Adrenal gland (tissue), 12 donors: ENCODE measurements around the gene CFAP58. TPM values are rescaled to one million over a fixed set of nuclear protein-coding genes. Genes with fewer than 3 reads are reported as not detected.
A peak's percentile ranks its signal among the peaks of the same experiment; 100 is the strongest.

Source experiments
- DNase-seq, 7 donors: peaks; one replicate each; pipeline ENCODE4 v3.0.0-alpha.2; 2019 to 2020
- H3K27ac ChIP-seq, 5 donors: fragments of 200-600 bp; sonication (generic) in 4 of 5; 1 replicate in 3 of 5; 2 replicates in 2 of 5; pipeline versions ENCODE4 v1.5.1 to v1.8.0; 2016 to 2020; ENCODE audit warnings: mild to moderate bottlenecking in 1 of 5
- H3K27me3 ChIP-seq: fragments of 200-600 bp; 2 replicates; pipeline ENCODE4 v1.8.0; 2021
- H3K36me3 ChIP-seq, 2 donors: fragments of 200-600 bp; replicated peaks in 1 of 2; 1 replicate in 1 of 2; 2 replicates in 1 of 2; pipeline versions ENCODE4 v1.5.1 to v1.8.0; 2018 to 2022
- H3K4me1 ChIP-seq, 2 donors: fragments of 200-600 bp; replicated peaks in 1 of 2; 1 replicate in 1 of 2; 2 replicates in 1 of 2; pipeline versions ENCODE4 v1.5.1 to v1.8.0; 2018 to 2021
- H3K4me3 ChIP-seq, 4 donors: fragments of 200-600 bp; sonication (generic) in 3 of 4; one replicate each; pipeline ENCODE4 v1.5.1; 2016 to 2018
- H3K9me3 ChIP-seq, 3 donors: fragments of 200-600 bp; sonication (generic) in 1 of 3; replicated peaks in 1 of 3; 1 replicate in 2 of 3; 2 replicates in 1 of 3; pipeline versions ENCODE4 v1.5.1 to v1.8.0; 2016 to 2021
- POLR2A ChIP-seq, 2 donors: fragments of 450-650 bp; IDR thresholded peaks; one replicate each; pipeline ENCODE4 v1.6.1; 2017; ENCODE audit warnings: antibody characterized with exemption in 2 of 2, mild to moderate bottlenecking in 2 of 2, moderate library complexity in 1 of 2
- WGBS, 4 donors: extraction: QIAGEN DNeasy Blood & Tissue Kit in 2 of 4; methylation state at CpG; one replicate each; pipeline versions ENCODE4 v1.1.5 to v1.1.7; 2013 to 2017; 5-methylcytosine and 5-hydroxymethylcytosine counted together
- intact Hi-C, 2 donors: fragments of 100-400 bp; cut with DNase I; formaldehyde crosslinking; loops; one replicate each; pipeline versions ENCODE4 v1.14.1 to v1.15.0; 2022 to 2023
- polyA plus RNA-seq, 3 donors: library from polyadenylated mRNA; stranded (reverse); fragments of 200-250 nt in 2 of 3; fragments of 350-450 nt in 1 of 3; fragmentation: Illumina TruSeq in 1 of 3; extraction: RNeasy Lipid Tissue Mini Kit (QIAGEN cat#74804) in 1 of 3; gene quantifications; one replicate each; pipeline ENCODE4 v1.2.3, GENCODE V29; 2013 to 2014
- total RNA-seq, 9 donors: library from RNA; depleted of rRNA in 4 of 9; stranded (reverse); fragments of >200 nt in 4 of 9; fragments of 120-200 nt in 1 of 9; fragmentation: NEBNext Ultra II Directional in 1 of 9; extraction: Animal tissue kit (Norgen Biotek cat#: 25700) in 1 of 9; gene quantifications; one replicate each; pipeline versions ENCODE4 v1.1.0 to v1.2.4, GENCODE V29; 2013 to 2023
- TF ChIP-seq, protein P1 (sequence below), 6 experiments: fragments of 450-650 bp in 4 of 6; fragments of 200-600 bp in 2 of 6; sonication (generic) in 1 of 6; IDR thresholded peaks; 1 replicate in 5 of 6; 2 replicates in 1 of 6; pipeline versions ENCODE4 v1.5.1 to v1.8.0; 2016 to 2021; ENCODE audit warnings: antibody characterized with exemption in 6 of 6, mild to moderate bottlenecking in 2 of 6, moderate library complexity in 1 of 6
- donor health status: healthy with polysubstance abuse.
- donor health status: Bipolar disorder and iron deficiency.
- donor health status: DM: yes; HTN: yes; CAD: no.
- donor health status: DM: no; HTN: no; CAD: no.
- donor health status: DM: no; HTN: no; CAD: no.
- donor health status: DM: yes; HTN: yes; CAD: no.

Gene CFAP58
- total and polyA plus RNA-seq, 12 donors, result 0.11 to 2.9 (median 0.85) TPM

- Histone ChIP-seq H3K27me3 (no peaks in the 10 kb centered on the region), H3K4me1 (peaks cover 13 to 26% of the 10 kb centered on the region in 2 donors), H3K36me3 (peaks cover 0 to 39% of the 10 kb centered on the region in 2 donors), H3K27ac (peak overlapping the region in 2 of 5 donors; percentile 19 to 30), H3K9me3 (no peaks in the 10 kb centered on the region), H3K4me3 (no peak overlapping the region)
- intact Hi-C loops, result no loop called here
- TF ChIP-seq POLR2A (IDR thresholded peaks at IDR 0.05), result no peak
- TF ChIP-seq, protein P1, sequence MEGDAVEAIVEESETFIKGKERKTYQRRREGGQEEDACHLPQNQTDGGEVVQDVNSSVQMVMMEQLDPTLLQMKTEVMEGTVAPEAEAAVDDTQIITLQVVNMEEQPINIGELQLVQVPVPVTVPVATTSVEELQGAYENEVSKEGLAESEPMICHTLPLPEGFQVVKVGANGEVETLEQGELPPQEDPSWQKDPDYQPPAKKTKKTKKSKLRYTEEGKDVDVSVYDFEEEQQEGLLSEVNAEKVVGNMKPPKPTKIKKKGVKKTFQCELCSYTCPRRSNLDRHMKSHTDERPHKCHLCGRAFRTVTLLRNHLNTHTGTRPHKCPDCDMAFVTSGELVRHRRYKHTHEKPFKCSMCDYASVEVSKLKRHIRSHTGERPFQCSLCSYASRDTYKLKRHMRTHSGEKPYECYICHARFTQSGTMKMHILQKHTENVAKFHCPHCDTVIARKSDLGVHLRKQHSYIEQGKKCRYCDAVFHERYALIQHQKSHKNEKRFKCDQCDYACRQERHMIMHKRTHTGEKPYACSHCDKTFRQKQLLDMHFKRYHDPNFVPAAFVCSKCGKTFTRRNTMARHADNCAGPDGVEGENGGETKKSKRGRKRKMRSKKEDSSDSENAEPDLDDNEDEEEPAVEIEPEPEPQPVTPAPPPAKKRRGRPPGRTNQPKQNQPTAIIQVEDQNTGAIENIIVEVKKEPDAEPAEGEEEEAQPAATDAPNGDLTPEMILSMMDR (IDR thresholded peaks at IDR 0.05), result no peak
- no peak for DNase-seq
- WGBS, 4 donors, result 87 to 91% (median 90%) methylated on average over 9 of the region's 9 CpGs
These were observed 37.1 kb upstream of the CFAP58 start for GRCh38 chr10:104316321-104317099.

DNA sequence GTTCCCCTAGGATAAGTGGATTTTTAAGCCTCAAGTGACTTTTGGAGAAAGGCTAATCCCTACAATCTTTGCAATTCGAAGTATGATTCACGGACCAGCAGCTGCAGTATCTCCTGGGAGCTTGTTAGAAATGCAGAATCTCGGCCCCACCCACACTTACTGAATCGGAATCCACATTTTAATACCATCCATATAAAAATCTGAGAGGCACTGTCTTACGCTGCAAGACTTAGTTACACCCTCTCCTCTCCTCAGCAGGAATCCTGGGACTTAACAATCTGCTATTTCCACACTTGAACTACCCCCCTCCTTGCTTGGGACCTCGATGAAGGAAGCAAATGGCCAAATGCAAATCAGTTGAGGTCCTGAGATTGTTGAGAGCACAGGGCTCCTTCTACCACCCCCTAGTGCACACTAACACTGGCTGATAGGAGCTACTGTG is 36.3 kb upstream of the CFAP58 start:
- TF ChIP-seq, protein P1 (IDR thresholded peaks at IDR 0.05), result no peak
- no peak for TF ChIP-seq POLR2A (IDR thresholded peaks at IDR 0.05)
- Histone ChIP-seq H3K27ac (peak overlapping the region in 2 of 5 donors; percentile 30 to 60), H3K36me3 (peaks cover 0 to 36% of the 10 kb centered on the region in 2 donors), H3K9me3 (no peaks in the 10 kb centered on the region), H3K4me1 (peaks cover 13 to 34% of the 10 kb centered on the region in 2 donors), H3K27me3 (no peaks in the 10 kb centered on the region), H3K4me3 (no peak overlapping the region)
- intact Hi-C loops, result no loop called here
- WGBS, 4 donors, result 60 to 73% (median 66%) methylated on average over 6 of the region's 6 CpGs
- no peak for DNase-seq

- 88 to 92% (median 91%) methylated on average over 7 of the region's 7 CpGs for WGBS, 4 donors
- TF ChIP-seq POLR2A (IDR thresholded peaks at IDR 0.05), result no peak
- TF ChIP-seq, protein P1 (IDR thresholded peaks at IDR 0.05), result no peak
- peaks cover 0 to 31% of the 10 kb centered on the region in 2 donors for H3K36me3 ChIP-seq
- H3K9me3 ChIP-seq, result no peaks in the 10 kb centered on the region
- H3K4me1 ChIP-seq, result peaks cover 13 to 39% of the 10 kb centered on the region in 2 donors
- H3K4me3 ChIP-seq, result no peak overlapping the region
- no peaks in the 10 kb centered on the region for H3K27me3 ChIP-seq
- H3K27ac ChIP-seq, result peak overlapping the region in 1 of 5 donors; percentile 60
- no peak for DNase-seq
- intact Hi-C loops, result no loop called here
These were observed 35.8 kb upstream of the CFAP58 start for GRCh38 chr10:104317726-104318299.

GRCh38 chr10:104318326-104318725 is 35.3 kb upstream of the CFAP58 start:
- peak overlapping the region in 1 of 5 donors; percentile 60 for H3K27ac ChIP-seq
- peak in 1 of 7 donors; percentile 4 for DNase-seq
- peaks cover 13 to 44% of the 10 kb centered on the region in 2 donors for H3K4me1 ChIP-seq
- no peaks in the 10 kb centered on the region for H3K9me3 ChIP-seq
- intact Hi-C loops, result no loop called here
- TF ChIP-seq, protein P1 (IDR thresholded peaks at IDR 0.05), result no peak
- no peak for TF ChIP-seq POLR2A (IDR thresholded peaks at IDR 0.05)
- H3K36me3 ChIP-seq, result peaks cover 0 to 26% of the 10 kb centered on the region in 2 donors
- no peak overlapping the region for H3K4me3 ChIP-seq
- 88 to 99% (median 94%) methylated on average over 5 of the region's 5 CpGs for WGBS, 4 donors
- H3K27me3 ChIP-seq, result no peaks in the 10 kb centered on the region
